Measurements from ENCODE around the gene CCDC88B. TPM values are rescaled to one million over a fixed set of nuclear protein-coding genes. Genes with fewer than 3 reads are reported as not detected.

The CCDC88B gene
- total RNA-seq, 1 experiment from 2014 or later: 14.7 TPM

- DNase-seq (ENCODE audit: low read depth, low spot score): no peak
- no peak overlapping the region for H2AFZ ChIP-seq (ENCODE audit: low read depth, low read length, poor library complexity, severe bottlenecking)
- H3K9me3 ChIP-seq (ENCODE audit: control insufficient read depth in 1 of 2, insufficient read depth in 1 of 2, low read depth in 1 of 2, low read length in 2 of 2): no peaks in the 10 kb centered on the region
- POLR2A ChIA-PET: interaction anchor here (1.1 to 1.6 kb wide), 4 partner anchors 12 to 84 kb away, joined by 4 to 8 read pairs (median 6); partner anchors contain the start of genes PRDX5 and TRMT112
- RAD21 ChIA-PET (ENCODE audit: low non-redundant PET in 1 of 2, low total read pairs in 2 of 2, uncharacterized antibody in 2 of 2, unreplicated experiment in 2 of 2): interaction anchor here (0.7 to 1.9 kb wide), 4 partner anchors 36 to 169 kb away, joined by 3 to 13 read pairs (median 4); partner anchors contain the start of genes PRDX5 (in 2 of the 2), TRMT112 (in 2 of the 2) and ESRRA (in 1 of the 2)
- H3K9me2 ChIP-seq (ENCODE audit: insufficient read depth): no peaks in the 10 kb centered on the region
- H3K79me2 ChIP-seq (ENCODE audit: insufficient read depth, low read length): no peaks in the 10 kb centered on the region; the same call in 1 of the 2 replicates
- intact Hi-C loops (cut with micrococcal nuclease): no loop called here
- ATAC-seq: no peak
- peaks cover 28 to 47% of the 10 kb centered on the region in 2 experiments for H3K4me1 ChIP-seq (ENCODE audit: control insufficient read depth in 1 of 2, insufficient read depth in 2 of 2, low read length in 2 of 2)
- CTCF ChIA-PET: interaction anchor here (1.1 to 6.2 kb wide), 13 partner anchors 12 to 297 kb away, joined by 4 to 92 read pairs (median 13); partner anchors contain the start of genes ESRRA, PRDX5, STIP1 and TRMT112
- H3K4me2 ChIP-seq (ENCODE audit: low read length): no peak overlapping the region
- no peak overlapping the region for H3K4me3 ChIP-seq (replicated peaks in 1 of 2; ENCODE audit: low read depth in 1 of 2, low read length in 2 of 2)
- no TSS peak for BruUV-seq (replicated peaks)
- no peaks in the 10 kb centered on the region for H3K36me3 ChIP-seq (ENCODE audit: control insufficient read depth in 1 of 2, insufficient read depth in 2 of 2, low read length in 2 of 2)
- no peak overlapping the region; the same call in 1 of the 2 replicates for H3K27ac ChIP-seq (ENCODE audit: low read depth, low read length)
- H3K9ac ChIP-seq (ENCODE audit: low read length): no peak overlapping the region
- H4K20me1 ChIP-seq (ENCODE audit: insufficient read depth): no peaks in the 10 kb centered on the region
- TF ChIP-seq EGR1 (IDR thresholded peaks at IDR 0.05; ENCODE audit: low read depth): no peak
- TF ChIP-seq YY1 (IDR thresholded peaks at IDR 0.05; ENCODE audit: extremely low read depth, insufficient replicate concordance, low read depth, low read length): no peak
- no peak for TF ChIP-seq ELF1 (IDR thresholded peaks at IDR 0.05; ENCODE audit: borderline replicate concordance, low read depth)
- TF ChIP-seq TCF7L2 (IDR thresholded peaks at IDR 0.05; ENCODE audit: borderline replicate concordance, extremely low read depth, insufficient read depth, insufficient read length): no peak
- TF ChIP-seq SP1 (IDR thresholded peaks at IDR 0.05; ENCODE audit: low read depth): no peak
- TF ChIP-seq CEBPB (IDR thresholded peaks at IDR 0.05; ENCODE audit: low read depth): no peak
- TF ChIP-seq RAD21 (IDR thresholded peaks at IDR 0.05; ENCODE audit: low read depth): no peak
- no peaks in the 10 kb centered on the region for H3K27me3 ChIP-seq (ENCODE audit: insufficient read depth, low read length)
These were observed 13.9 kb downstream of the CCDC88B start for GRCh38 chr11:64353715-64354506.

All from HCT116 (cell line).